GM21515 (cell line): Measurements from ENCODE around the gene SIDT2.
"Not testable (repeated sequence)": the region's sequence is repeated elsewhere in the genome, so short reads cannot be mapped to it uniquely, and the experiment has no call there.

ENCODE experiments used
- ATAC-seq: cut with Tn5 transposase; IDR thresholded peaks from one replicate; pipeline ENCODE4 v1.9.1; 2021; ENCODE audit not compliant: unreplicated experiment

SIDT2 gene

DNA sequence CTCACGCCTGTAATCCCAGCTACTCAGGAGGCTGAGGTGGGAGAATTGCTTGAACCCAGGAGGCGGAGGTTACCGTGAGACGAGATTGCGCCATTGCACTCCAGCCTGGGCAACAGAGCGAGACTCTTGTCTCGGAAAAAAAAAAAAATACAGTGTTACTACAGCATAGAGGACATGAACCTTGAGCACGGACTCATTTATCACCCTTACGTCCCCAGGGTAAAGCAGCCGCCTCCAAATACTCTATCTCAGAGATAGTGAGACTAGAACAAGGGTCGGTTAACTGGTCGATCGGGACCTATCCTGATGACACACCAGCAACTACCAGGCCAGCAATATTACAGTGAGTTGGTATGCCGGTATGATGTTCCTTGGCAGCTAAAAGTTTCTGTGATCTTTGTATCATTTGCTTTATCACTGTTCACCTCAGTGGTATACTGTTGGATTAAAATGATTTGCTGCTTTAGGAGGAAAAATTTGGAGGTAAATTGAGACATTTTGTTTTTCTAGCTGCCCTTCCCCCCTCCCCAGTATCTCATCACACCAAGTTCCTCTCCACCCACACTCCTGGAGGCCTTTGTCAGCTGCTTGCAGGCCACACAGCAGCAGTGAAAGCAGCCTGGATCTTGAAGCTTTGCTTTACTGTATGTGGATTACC, 7.0 kb upstream of the SIDT2 start:
- ATAC-seq: no peak

DNA sequence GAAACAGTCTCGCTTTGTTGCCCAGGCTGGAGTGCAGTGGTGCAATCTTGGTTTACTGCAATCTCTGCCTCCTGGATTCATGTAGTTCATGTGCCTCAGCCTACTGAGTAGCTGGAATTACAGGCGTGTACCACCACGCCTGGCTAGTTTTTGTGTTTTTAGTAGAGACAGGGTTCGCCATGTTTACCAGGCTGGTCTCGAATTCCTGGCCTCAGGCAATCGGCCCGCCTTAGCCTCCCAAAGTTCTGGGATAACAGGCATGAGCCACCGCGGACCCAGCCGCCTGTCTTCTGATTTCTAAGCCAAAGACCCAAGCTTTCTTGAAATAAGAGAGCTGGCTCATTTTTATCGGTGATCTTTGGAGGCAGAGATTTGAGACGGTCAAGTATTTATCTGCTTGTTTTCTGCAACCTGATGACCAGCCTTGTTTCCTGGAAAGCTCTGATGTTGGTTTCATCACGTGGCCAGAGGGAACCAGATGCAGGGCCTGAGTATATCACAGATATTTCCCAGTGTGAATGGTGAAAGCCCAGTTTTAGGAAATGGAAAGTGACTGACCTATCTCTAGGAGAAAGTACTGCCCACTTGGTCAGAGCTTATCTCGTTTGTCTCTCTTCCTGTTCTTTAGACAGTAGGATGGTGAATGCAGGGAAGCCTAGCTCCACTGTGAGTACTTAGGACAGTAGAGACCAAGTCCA, 5.7 kb upstream of the SIDT2 start:
- no peak for ATAC-seq

DNA sequence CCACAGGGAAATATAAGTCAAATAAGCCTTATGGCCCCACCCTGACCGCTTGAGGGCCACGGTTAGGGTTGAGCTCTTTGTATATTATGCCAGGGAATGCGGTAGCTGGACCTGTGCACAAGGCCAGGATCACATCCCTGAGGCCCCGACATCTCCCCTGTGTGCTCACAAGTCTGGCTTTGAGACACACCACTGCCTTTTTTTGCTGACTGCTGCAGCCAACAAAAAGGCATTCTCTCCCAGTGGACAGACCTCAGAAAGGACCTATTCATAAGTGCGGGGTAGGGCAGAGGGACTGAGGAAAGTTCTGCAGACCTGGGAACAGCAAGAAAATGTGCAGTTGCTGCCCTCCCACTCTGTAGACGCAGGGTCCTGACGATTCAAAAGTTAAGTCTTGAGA, 3.4 kb upstream of the SIDT2 start:
- no peak for ATAC-seq

DNA sequence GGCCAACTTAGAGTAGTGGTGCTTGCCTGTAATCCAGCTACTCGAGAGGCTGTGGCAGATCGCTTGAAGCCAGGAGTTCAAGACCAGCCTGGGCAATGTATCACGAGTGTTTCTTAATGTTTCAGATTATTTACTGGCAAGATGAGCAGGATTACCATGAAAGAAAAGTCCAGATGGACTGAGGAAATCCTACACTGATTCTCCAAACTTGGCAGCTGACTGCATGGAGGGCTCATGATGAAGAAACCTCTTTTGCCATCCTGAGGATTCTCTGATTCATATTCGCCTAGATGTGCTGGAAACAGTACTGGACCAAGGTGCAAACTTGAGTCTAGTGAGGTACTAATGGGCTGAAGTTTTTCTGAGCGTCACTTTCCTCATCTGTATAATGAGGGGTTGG, 2.8 kb upstream of the SIDT2 start:
- no peak for ATAC-seq

DNA sequence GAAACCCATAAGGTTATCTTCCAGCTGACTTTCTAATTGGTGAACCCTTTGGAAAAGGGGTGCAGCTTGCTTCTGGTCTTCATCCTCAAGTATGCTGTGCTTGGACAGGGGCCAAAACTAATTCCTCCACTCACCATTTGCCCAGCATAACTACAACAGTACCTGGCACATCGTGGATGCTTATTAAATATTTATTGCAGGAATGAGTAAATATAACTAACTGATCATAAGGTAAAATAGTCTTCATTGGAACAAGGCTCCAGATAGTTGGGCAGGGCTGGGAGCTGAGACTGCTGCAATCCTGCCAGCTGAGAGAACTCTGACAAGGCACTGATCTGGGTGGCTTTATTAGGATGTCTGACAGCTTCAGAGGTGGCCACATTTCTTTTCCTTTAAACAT, 2.4 kb upstream of the SIDT2 start:
- ATAC-seq: no peak

DNA sequence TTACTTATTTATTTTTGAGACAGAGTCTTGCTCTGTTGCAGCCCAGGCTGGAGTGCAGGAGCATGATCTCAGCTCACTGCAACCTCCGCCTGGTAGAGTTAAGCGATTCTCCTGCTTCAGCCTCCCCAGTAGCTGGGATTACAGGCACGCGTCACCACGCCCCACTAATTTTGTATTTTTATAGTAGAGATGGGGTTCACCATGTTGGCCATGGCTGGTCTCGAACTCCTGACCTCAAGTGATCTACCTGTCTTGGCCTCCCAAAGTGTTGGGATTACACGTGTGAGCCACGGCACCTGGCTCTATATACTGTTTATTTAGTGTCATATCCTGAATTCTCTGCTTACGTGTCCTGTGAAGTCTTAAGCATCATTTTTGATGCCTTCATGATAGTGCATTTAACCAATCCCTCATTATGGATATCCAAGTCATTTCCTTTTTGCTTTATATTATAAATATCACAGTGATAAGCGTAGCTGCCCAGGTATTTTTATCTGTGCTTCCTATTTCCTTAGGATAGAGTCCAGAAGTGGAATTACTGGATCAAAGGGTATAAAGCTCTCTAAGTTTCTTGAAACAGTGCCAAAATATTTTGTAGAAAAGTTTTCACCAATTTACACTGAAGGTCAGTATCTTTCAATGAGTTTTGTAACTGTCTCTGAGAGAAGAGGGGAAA, 871 bp upstream of the SIDT2 start:
- no peak for ATAC-seq

DNA sequence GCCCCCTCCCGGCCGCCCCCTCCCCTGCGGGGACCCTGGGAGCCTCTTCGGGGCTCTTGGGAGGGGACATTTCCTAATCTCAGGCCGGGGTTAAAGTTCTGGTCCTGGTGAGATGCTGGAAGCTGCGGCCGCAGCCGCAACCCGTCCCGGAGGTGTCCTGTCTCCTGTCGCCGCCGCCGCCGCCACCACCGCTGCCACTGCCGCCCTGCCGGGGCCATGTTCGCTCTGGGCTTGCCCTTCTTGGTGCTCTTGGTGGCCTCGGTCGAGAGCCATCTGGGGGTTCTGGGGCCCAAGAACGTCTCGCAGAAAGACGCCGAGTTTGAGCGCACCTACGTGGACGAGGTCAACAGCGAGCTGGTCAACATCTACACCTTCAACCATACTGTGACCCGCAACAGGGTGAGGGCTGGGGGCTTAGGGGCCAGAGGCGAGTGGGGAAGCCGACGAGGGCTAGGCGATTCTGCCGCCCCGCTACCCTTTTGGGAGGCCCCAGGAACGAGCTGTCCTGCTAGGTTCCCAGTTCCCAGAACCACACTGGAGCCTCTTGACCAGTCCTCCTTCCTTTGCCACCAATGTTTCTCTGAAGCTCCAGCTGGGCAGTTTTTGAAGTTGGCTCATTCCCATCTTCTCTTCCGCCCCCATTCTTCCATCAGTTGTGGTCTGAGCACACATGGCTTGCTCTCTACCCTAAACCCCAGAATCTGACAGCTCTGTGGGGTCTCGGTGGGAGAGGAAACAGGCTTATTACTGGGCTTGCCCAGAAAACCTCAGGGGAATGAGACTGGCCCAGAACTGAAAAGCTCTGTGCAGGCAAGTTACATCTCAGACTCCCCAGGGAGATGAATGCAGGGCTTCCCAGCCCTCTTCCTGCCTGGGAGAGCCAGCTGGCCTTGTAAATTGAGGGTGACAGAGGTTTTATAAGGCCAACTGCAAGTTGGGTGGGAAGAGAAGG, 781 bp downstream of the SIDT2 start:
- peak; percentile 28 for ATAC-seq

DNA sequence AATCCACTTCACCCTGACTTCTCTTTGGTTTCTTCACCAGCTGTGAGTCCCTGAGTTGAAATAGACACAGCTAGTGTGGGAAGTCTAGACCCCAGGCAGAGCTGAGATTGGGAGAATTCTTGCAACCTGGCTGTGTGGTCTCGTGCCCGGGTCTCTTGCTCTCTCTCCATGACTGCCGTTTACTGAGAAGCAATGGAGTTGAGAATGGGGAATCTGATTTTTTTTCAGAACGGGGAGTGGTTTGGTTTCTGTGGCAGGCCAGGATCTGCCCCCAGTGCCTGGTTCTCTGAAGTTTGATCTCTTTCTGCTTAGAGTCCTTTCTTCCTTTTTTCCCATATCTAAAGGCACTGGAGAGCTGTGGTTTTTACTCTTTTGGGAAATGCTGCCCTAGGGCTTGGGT, 1.5 kb downstream of the SIDT2 start:
- no peak for ATAC-seq

DNA sequence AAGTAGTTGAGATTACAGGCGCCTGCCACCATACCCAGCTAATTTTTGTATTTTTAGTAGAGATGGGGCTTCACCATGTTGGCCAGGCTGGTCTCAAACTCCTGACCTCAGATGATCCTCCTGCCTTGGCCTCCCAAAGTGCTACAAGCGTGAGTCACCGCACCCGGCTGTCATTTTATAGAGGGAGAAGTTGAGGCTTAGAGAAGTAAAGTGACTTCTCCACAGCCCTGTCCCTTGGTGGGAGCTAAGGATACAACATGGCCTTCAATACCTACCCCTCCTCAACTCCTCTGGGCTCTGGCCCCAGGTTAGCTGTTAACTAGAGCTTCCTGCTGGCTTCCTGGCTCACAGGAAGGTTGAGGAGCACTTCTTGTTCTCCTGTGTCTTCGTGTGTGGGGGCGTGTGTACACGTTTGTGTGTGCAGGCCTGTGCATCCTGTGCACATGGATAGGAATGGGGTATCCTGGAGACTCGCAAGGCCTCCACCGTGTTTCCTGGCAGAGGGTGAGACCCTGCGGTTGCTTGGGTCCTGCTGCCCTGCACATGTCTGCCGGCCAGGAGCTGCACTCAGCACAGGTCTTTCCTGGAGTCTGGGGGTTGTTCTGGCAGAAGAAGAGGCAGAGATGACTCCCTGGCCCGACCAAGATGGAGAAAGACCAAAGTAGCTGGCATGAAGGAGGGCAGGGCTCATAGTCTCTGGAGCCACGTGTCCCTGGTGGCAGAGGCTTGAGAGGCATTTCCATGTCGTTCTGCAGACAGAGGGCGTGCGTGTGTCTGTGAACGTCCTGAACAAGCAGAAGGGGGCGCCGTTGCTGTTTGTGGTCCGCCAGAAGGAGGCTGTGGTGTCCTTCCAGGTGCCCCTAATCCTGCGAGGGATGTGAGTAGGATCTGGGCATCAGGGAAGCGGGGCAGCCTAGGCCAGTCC, 2.4 kb downstream of the SIDT2 start:
- ATAC-seq: no peak

DNA sequence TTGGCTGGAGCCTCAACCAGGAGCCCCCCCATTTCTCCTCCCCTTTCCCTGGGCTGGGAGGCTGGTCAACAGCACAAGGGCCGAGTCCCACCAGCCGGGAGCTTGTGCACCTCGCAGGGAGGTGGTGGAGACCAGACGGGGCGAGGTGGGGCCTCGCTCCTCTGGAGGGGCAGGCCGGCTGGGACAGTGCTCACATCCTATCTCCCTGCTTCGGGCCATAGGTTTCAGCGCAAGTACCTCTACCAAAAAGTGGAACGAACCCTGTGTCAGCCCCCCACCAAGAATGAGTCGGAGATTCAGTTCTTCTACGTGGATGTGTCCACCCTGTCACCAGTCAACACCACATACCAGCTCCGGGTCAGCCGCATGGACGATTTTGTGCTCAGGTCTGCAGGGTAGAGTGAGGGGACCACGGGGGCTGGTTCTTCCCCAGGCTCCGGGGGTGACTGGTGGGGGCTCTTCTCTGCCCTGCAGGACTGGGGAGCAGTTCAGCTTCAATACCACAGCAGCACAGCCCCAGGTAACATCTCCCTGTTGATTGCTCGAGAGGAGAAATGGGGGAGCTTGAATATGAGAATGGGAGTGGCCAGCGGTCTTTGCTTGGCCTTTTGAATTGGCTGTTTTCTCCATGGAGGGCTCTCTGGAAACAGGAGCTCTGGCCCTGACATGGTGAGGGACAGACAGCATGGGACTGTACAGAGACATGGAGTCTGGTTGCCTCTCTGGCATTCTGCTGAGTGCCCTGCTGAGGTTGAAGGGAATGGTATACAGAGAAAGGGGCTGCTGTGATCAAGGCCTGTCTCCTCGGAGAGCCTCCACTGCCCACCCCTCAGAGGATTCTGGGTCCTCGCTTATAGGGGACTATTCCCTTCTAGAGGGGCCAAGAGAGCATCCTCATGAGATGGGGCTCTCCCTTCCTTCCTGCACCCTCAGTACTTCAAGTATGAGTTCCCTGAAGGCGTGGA, 3.3 kb downstream of the SIDT2 start:
- no peak for ATAC-seq

DNA sequence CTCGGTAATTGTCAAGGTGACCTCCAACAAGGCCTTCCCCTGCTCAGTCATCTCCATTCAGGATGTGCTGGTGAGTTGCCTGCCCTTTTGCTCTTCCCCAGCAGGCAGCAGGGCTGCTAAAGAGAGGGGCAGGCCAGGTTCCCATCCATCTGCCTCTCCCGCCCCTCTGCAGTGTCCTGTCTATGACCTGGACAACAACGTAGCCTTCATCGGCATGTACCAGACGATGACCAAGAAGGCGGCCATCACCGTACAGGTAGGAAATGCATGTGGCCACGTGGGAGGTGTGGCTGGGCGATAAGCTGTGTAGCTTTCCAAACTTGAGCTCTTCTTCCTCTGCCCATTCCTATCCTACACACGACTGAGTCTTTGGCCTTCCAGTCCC, 4.0 kb downstream of the SIDT2 start:
- no peak for ATAC-seq

DNA sequence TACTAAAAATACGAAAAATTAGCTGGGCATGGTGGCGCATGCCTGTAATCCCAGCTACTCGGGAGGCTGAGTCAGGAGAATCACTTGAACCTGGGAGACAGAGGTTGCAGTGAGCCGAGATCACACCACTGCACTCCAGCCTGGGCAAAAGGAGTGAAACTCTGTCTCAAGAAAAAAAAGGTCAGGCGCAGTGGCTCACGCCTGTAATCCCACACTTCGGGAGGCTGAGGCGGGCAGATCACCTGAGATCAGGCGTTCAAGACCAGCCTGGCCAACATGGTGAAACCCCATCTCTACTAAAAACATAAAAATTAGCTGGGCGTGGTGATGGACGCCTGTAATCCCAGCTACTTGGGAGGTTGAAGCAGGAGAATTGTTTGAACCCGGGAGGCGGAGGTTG, 4.6 kb downstream of the SIDT2 start:
- ATAC-seq: not testable (repeated sequence)

DNA sequence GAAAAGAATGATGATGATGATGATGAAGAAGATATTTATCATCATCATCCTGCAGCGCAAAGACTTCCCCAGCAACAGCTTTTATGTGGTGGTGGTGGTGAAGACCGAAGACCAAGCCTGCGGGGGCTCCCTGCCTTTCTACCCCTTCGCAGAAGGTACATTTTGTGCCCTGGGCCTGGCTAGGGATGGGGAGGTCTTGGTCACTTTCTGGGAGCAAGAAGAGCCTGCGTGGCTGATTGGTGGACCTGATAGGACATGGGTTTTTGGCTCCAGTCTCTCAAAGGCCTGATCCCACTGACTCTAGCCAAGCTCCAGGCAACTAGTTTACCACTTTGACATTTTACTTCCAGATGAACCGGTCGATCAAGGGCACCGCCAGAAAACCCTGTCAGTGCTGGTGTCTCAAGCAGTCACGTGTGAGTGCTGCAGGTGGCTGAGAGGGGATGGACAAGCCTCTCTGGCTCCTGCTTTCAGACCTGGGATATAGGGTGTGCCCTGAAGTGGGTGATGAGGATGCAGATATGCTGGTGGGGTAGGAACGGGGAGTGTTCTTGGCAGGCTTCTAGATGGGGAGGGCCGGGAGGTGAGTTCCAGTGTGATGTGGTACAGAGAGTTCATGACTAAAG, 5.3 kb downstream of the SIDT2 start:
- no peak for ATAC-seq

DNA sequence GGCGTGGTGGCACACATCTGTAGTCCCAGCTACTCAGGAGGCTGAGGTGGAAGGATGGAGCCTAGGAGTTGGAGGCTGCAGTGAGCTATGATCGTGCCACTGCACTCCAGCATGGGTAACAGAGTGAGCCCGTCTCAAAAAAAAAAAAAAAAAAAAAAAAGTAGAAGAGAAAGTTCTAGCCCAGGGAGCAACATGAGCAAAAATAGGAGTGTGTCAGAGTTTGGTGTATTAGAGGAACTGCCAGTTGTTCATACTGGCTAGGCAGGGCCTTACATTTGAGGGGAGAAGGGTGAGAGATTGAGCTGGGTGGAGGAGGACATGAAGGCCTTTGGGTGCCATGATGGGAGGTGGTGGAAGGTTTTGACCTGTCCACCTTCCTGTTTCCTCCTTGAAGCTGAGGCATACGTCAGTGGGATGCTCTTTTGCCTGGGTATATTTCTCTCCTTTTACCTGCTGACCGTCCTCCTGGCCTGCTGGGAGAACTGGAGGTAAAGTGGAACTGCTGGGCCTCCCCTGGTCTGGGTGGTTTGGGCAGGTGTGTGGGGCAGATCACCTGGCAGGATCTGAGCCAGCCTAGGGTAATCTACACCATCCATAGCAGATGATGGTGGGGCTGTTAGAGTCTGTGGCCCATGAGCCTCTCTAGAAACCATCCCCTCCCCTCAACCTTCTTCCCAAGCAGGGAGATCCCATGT, 7.3 kb downstream of the SIDT2 start:
- no peak for ATAC-seq

DNA sequence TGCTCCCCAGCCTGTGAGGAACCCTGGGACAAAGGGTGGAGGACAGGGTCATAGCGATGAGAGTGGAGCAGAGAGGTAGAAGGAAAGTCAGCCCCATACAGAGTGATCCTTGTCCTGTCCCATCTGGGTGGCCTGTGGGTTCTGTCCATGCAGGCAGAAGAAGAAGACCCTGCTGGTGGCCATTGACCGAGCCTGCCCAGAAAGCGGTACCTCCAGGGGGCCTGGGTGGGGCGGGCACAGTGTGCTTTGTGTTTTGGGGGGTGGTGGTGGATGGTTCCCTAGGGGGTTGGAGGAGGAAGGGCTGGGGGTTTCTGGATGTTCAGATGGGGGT, 7.9 kb downstream of the SIDT2 start:
- no peak for ATAC-seq

DNA sequence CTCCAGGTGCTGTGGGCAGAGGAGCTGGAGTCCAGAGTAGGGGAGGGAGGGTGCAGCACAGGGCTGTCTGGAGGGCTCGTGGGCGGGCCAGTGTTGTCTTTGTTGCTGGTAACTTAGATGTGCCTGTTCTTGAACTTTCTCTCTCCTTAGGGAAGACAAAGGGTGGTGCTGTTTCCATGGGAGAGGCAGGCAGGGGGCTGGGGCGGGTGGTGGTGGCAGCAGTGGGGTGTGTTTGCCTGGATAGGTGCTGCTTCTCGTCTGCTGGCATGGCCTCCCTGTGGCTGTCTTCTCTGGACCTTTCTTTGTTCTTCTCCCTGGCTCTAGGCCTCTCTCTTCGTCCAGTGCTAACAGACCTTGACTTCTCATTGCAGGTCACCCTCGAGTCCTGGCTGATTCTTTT, 8.5 kb downstream of the SIDT2 start:
- ATAC-seq: no peak

DNA sequence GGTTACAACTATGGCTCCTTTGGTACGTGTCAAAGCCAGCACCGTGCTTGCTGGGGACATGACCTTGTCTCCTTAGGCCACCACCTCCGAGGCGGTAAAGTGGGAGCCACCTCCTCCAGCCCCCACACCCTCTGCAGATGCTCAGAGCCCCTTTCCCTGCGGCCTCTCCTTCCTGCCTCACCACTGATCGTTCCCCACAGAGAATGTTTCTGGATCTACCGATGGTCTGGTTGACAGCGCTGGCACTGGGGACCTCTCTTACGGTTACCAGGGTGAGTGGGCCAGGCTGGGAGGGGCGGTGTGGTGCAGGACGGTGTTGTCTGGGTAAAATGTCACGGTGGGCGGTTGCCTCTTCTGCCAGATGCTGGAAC, 8.9 kb downstream of the SIDT2 start:
- ATAC-seq: no peak

DNA sequence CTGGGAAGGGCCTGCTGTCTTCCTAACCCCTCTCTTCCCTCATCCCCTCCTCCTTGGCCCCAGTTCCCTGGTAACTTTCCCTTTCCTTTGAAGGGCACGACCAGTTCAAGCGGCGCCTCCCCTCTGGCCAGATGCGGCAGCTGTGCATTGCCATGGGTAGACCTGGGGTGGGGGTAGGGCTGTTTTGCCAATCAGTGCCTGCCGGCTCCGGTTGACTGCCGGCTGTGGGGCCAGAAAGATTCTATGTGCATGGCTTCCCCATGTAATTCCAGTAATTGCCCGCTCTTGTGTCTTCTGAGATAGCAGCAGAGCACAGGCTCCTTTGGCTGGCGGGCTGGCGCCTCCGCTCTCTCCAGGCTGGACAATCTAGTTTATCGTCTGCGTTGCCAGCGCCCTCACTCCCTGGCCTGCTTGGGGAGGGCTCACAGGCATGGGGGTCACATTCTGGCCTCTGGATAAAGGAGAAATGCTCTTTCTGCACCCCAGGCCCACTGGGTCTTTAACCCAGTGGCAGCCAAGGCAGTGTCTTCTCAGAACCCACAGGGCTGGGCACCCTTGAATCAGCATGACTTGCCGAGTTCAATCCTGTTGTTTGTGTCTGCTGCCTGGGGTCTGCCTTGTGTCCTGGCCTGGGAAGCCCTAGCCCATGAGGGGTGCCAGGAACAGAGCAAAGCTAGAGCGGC, 9.4 kb downstream of the SIDT2 start:
- no peak for ATAC-seq
